Ovary (tissue), 9 donors: Measurements from ENCODE around the gene MYH15. TPM values are rescaled to one million over a fixed set of nuclear protein-coding genes. Genes with fewer than 3 reads are reported as not detected.
"Not testable (repeated sequence)": the region's sequence is repeated elsewhere in the genome, so short reads cannot be mapped to it uniquely, and the experiment has no call there.

Experiments used
- DNase-seq, 5 donors: peaks; one replicate each; pipeline ENCODE4 v3.0.0-alpha.2; 2019 to 2020
- H3K27ac ChIP-seq, 2 donors: fragments of 200-600 bp; one replicate each; pipeline versions ENCODE4 v1.5.1 to v1.8.0; 2019 to 2022
- H3K27me3 ChIP-seq: fragments of 200-600 bp; one replicate; pipeline ENCODE4 v1.8.0; 2022
- H3K36me3 ChIP-seq: fragments of 200-600 bp; sonication (generic); one replicate; pipeline ENCODE4 v1.5.1; 2019
- H3K4me1 ChIP-seq: one replicate; pipeline ENCODE4 v1.8.1; 2013; ENCODE audit warnings: mild to moderate bottlenecking, moderate library complexity; ENCODE audit not compliant: insufficient read depth
- H3K4me3 ChIP-seq: fragments of 200-600 bp; sonication (generic); one replicate; pipeline ENCODE4 v1.5.1; 2017
- H3K9me3 ChIP-seq, 2 donors: fragments of 200-600 bp in 1 of 2; sonication (generic) in 1 of 2; one replicate each; pipeline versions ENCODE4 v1.5.1 to v1.8.1; 2013 to 2019; ENCODE audit warnings: mild to moderate bottlenecking in 1 of 2, moderate library complexity in 1 of 2
- EP300 ChIP-seq: sonication (generic); formaldehyde crosslinking; IDR thresholded peaks from one replicate; pipeline ENCODE4 v1.6.1; 2017; ENCODE audit warnings: antibody characterized with exemption
- POLR2A ChIP-seq: fragments of 450-650 bp; IDR thresholded peaks from one replicate; pipeline ENCODE4 v1.6.1; 2017; ENCODE audit warnings: antibody characterized with exemption, mild to moderate bottlenecking, moderate library complexity
- WGBS, 3 donors: extraction: QIAGEN DNeasy Blood & Tissue Kit in 1 of 3; methylation state at CpG; one replicate each; pipeline versions ENCODE4 v1.1.5 to v1.1.7; 2013 to 2017; 5-methylcytosine and 5-hydroxymethylcytosine counted together
- intact Hi-C, 4 donors: fragments of 100-400 bp; cut with DNase I; formaldehyde crosslinking; loops; one replicate each; pipeline versions ENCODE4 v1.11.0 to v1.15.1; 2022 to 2023
- polyA plus RNA-seq, 2 donors: library from polyadenylated mRNA; stranded (reverse); fragments of 200-250 nt in 1 of 2; fragments of 350-450 nt in 1 of 2; fragmentation: Illumina TruSeq in 1 of 2; extraction: RNeasy Lipid Tissue Mini Kit (QIAGEN cat#74804) in 1 of 2; gene quantifications; one replicate each; pipeline ENCODE4 v1.2.3, GENCODE V29; 2013 to 2014
- total RNA-seq, 7 donors: library from RNA; depleted of rRNA in 2 of 7; stranded (reverse); fragments of >200 nt in 2 of 7; fragmentation: NEBNext Ultra II Directional in 3 of 7; extraction: Animal tissue kit (Norgen Biotek cat#: 25700) in 3 of 7; gene quantifications; one replicate each; pipeline versions ENCODE4 v1.1.0 to v1.2.4, GENCODE V29; 2016 to 2023
- TF ChIP-seq, protein P1 (sequence below), 3 donors: fragments of 450-650 bp in 2 of 3; fragments of 200-600 bp in 1 of 3; IDR thresholded peaks; one replicate each; pipeline versions ENCODE4 v1.5.1 to v1.8.0; 2016 to 2022; ENCODE audit warnings: antibody characterized with exemption in 3 of 3, mild to moderate bottlenecking in 1 of 3
- donor health status: DM: no; HTN: no; CAD: no; lungs with moderate emphysema.
- donor health status: DM: no; HTN: no; CAD: no.
- donor health status: Bipolar disorder and iron deficiency.
- donor health status: DM: yes; HTN: yes; CAD: no.
- donor health status: DM: no; HTN: no; CAD: no.
- donor health status: DM: yes; HTN: yes; CAD: no.

Gene MYH15
- total and polyA plus RNA-seq, 9 donors = 0.05 to 0.57 (median 0.11) TPM; not detected in 3

DNA sequence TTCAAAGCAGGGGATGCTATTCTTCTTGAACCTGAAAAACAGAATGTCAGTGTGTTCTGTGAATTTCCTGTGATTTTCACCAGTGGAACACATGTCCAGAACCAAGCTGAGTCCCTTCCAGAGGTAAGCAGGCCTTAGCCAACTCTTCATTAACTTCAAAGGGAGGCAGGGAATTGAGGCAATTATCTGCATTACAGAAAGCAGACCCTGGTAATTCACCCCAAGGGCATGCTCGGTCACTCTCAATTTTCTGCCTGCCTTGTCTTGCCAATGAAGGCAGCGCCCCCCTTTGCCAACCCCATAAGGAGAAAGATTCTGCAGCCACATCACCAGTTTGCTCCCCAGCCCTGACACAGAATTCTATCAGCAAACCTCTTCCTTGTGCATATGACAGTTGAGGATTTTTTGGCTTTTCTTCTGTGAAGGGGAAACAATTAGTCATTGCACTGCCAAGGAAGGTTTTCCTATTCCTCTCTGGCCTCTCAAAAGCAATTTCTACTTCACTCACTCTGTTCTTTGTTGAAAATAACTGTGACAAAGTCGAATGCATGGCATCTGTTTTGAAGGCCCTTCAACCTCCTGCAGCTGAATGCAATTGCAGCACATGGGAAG, 128.8 kb downstream of the MYH15 start:
- H3K27ac ChIP-seq = no peak overlapping the region
- DNase-seq = no peak
- 61 to 69% (median 66%) methylated on average over 3 of the region's 3 CpGs for WGBS, 3 donors
- no peaks in the 10 kb centered on the region for H3K9me3 ChIP-seq
- H3K4me3 ChIP-seq = no peak overlapping the region
- H3K27me3 ChIP-seq = no peaks in the 10 kb centered on the region
- H3K36me3 ChIP-seq = no peaks in the 10 kb centered on the region
- TF ChIP-seq POLR2A = no peak
- no peak for TF ChIP-seq EP300
- TF ChIP-seq, protein P1, sequence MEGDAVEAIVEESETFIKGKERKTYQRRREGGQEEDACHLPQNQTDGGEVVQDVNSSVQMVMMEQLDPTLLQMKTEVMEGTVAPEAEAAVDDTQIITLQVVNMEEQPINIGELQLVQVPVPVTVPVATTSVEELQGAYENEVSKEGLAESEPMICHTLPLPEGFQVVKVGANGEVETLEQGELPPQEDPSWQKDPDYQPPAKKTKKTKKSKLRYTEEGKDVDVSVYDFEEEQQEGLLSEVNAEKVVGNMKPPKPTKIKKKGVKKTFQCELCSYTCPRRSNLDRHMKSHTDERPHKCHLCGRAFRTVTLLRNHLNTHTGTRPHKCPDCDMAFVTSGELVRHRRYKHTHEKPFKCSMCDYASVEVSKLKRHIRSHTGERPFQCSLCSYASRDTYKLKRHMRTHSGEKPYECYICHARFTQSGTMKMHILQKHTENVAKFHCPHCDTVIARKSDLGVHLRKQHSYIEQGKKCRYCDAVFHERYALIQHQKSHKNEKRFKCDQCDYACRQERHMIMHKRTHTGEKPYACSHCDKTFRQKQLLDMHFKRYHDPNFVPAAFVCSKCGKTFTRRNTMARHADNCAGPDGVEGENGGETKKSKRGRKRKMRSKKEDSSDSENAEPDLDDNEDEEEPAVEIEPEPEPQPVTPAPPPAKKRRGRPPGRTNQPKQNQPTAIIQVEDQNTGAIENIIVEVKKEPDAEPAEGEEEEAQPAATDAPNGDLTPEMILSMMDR (IDR thresholded peaks at IDR 0.05) = no peak
- no peaks in the 10 kb centered on the region for H3K4me1 ChIP-seq
- intact Hi-C loops = no loop called here

DNA sequence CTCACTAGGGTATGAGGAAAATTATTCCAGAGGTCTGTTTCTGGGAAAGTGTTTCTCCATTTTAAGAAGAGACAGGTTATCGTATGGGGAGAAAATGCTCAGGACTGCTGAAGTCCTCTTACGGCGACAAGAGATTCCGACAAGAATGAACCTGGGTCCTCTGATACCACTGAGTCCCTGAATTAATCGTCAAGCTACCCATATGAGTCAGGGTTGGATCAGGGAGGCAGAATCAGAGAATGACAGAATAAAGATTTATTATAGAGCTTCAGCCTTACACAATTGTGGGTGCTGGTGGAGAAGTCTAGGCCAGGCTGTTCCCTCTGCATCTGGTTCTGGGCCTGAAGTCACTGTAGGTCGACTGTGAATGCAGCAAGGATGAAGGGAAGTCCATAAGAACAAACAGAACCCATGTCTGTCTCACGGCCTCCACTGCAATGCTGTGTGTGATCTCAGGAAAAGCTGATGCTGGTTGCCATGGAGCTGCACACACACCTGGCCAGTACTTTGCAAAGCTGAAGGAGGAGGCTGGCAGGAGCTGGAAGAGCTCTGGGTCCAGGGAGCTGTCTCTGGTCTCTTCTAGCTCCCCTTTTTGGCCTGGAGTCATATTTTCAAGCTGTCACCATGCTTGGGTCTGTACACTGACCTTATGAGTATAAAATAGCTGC, 130.1 kb downstream of the MYH15 start:
- no peaks in the 10 kb centered on the region for H3K36me3 ChIP-seq
- no peak overlapping the region for H3K27ac ChIP-seq
- H3K27me3 ChIP-seq = no peaks in the 10 kb centered on the region
- TF ChIP-seq EP300 = no peak
- no peak for TF ChIP-seq POLR2A
- TF ChIP-seq, protein P1 (IDR thresholded peaks at IDR 0.05) = no peak
- DNase-seq = no peak
- H3K4me1 ChIP-seq = no peaks in the 10 kb centered on the region
- no peak overlapping the region for H3K4me3 ChIP-seq
- intact Hi-C loops = no loop called here
- no peaks in the 10 kb centered on the region for H3K9me3 ChIP-seq
- WGBS, 3 donors = 85 to 95% (median 95%) methylated on average over 7 of the region's 7 CpGs

- DNase-seq, H3K36me3 ChIP-seq, H3K27me3 ChIP-seq, intact Hi-C loops, H3K4me1 ChIP-seq, H3K4me3 ChIP-seq, H3K9me3 ChIP-seq, H3K27ac ChIP-seq: not testable (repeated sequence)
- 81 to 88% (median 85%) methylated on average over 2 of the region's 2 CpGs for WGBS, 3 donors
Measured at GRCh38 chr3:108378952-108379342, 131.4 kb downstream of the MYH15 start.

- intact Hi-C loops = no loop called here
- Histone ChIP-seq H3K27ac (no peak overlapping the region), H3K36me3 (no peaks in the 10 kb centered on the region), H3K4me3 (no peak overlapping the region), H3K4me1 (no peaks in the 10 kb centered on the region), H3K9me3 (no peaks in the 10 kb centered on the region), H3K27me3 (no peaks in the 10 kb centered on the region)
- no peak for TF ChIP-seq EP300
- TF ChIP-seq POLR2A = no peak
- TF ChIP-seq, protein P1 (IDR thresholded peaks at IDR 0.05) = no peak
- WGBS, 3 donors = 94 to 96% (median 96%) methylated on average over 4 of the region's 4 CpGs
- DNase-seq = no peak
Measured at GRCh38 chr3:108378153-108378951, 132.0 kb downstream of the MYH15 start.
